OCI-LY3 (cell line): Measurements from ENCODE around the gene FBXO42.

Experiments used
- EZH2phosphoT487 ChIP-seq: fragments of 200-600 bp; shearing (Covaris generic); IDR thresholded peaks from 2 replicates; pipeline ENCODE4 v1.6.1; 2018; ENCODE audit warnings: antibody characterized with exemption, mixed run types, low read depth
- TF ChIP-seq, protein P1 (sequence below): fragments of 200-600, 300-600 bp; sonication (generic); IDR thresholded peaks from 2 replicates; pipeline ENCODE4 v1.5.1; 2014; ENCODE audit warnings: antibody characterized with exemption, low read length, low read depth

GRCh38 chr1:16367258-16367967, 15.1 kb upstream of the FBXO42 start:
- TF ChIP-seq, protein P1, sequence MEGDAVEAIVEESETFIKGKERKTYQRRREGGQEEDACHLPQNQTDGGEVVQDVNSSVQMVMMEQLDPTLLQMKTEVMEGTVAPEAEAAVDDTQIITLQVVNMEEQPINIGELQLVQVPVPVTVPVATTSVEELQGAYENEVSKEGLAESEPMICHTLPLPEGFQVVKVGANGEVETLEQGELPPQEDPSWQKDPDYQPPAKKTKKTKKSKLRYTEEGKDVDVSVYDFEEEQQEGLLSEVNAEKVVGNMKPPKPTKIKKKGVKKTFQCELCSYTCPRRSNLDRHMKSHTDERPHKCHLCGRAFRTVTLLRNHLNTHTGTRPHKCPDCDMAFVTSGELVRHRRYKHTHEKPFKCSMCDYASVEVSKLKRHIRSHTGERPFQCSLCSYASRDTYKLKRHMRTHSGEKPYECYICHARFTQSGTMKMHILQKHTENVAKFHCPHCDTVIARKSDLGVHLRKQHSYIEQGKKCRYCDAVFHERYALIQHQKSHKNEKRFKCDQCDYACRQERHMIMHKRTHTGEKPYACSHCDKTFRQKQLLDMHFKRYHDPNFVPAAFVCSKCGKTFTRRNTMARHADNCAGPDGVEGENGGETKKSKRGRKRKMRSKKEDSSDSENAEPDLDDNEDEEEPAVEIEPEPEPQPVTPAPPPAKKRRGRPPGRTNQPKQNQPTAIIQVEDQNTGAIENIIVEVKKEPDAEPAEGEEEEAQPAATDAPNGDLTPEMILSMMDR, result no peak
- TF ChIP-seq EZH2phosphoT487, result no peak
